D341Med (cell line): ENCODE data around the gene ASXL1.
"Not testable (repeated sequence)": the region's sequence is repeated elsewhere in the genome, so short reads cannot be mapped to it uniquely, and the experiment has no call there.

Experiments
- DNase-seq: peaks from one replicate; pipeline ENCODE4 v3.0.0; 2012; ENCODE audit warnings: low spot score

Gene ASXL1

GRCh38 chr20:32357869-32358631 lies at the start of gene ASXL1:
TSS of gene ASXL1 (plus strand) at chr20:32358331. CDS start at chr20:32358776, 445 bp downstream.
- DNase-seq: peak; percentile 98

DNA sequence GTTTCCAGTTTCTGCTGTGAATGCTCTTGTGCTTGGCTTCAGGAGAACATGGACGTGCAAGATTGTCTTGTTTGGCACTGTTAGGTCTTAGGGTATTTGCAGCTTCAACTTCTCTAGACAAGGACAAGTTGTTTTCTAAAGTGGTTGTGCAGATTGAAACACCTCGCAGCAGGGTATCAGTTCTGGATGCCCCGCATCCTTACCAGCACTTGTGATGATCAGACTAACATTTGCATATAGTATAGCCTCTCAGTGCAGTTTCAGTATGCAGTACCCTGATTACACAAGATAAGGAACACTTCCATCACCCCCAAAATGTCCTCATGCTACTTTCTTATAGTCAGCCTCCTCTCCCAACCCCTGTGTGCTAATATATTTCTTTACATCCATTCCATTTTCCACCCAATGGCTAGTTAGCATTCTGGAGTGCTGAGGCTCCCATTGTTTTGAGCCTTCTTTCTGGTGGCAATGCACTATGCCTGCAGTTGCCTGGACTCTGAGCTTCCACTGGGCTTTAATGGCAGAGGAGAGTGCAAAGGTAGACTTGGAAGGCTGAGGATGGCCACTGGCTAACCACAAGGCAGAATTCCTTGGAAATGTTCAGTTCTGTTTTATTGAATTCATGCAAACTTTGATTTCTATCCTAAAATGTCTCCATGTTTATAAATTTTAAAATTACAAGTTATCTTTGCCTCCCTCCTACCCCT lies 45.3 kb upstream of the ASXL1 start:
- DNase-seq: no peak

DNA sequence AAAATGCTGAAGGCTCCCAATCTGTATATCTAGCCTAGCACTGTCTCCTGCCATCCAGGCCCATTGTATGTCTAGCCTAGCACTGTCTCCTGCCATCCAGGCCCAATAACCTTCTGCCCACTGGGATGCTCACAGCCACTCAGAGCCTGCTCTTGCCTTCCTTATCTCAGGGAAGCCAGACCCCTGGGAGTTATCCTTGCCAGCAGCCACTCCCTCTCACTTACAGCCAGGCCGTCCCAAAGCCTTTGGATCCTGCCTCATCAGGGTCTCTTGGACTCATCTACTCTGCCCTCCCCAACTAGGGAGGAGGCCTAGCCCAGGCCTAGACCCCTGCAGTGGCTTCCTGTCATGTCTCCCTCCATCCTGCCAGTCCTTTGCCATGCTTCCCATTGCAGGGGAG lies 43.4 kb upstream of the ASXL1 start:
- no peak for DNase-seq

DNA sequence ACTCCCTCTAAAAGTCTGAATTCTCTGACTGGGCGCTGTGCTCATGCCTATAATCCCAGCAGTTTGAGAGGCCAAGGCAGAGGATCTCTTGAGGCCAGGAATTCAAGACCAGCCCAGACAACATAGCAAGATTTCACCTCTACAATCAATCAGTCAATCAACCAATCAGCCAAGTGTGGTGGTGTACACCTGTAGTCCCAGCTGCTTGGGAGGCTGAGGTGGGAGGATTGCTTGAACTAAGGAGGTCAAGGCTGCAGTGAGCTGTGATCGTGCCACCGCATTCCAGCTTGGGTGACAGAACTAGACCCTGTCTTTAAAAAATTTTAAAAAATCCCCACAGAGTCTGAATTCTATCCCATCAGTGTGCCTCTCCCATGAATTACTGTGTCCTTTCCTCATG lies 42.7 kb upstream of the ASXL1 start:
- DNase-seq: no peak

- no peak for DNase-seq
Observed at GRCh38 chr20:32315891-32316290, 42.2 kb upstream of the ASXL1 start.

GRCh38 chr20:32316667-32317066 lies 41.5 kb upstream of the ASXL1 start:
- DNase-seq: no peak

DNA sequence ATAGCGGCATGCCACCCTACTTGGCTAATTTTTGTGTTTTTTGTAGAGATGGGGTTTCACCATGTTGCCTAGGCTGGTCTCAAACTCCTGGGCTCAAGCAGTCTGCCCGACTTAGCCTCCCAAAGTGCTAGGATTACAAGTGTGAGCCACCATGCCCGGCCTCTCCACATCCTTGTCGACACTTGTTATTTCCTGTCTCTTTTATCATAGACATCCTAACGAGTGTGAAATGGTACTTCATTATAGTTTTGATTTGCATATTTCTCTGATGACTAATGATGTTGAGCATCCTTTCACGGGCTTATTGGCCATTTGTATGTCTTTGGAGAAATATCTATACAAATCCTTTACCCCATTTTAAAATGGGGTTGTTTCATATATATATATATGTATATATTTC lies 39.0 kb upstream of the ASXL1 start:
- DNase-seq: no peak

- no peak for DNase-seq
Observed at GRCh38 chr20:32320305-32320704, 37.8 kb upstream of the ASXL1 start.

GRCh38 chr20:32321390-32321789 lies 36.7 kb upstream of the ASXL1 start:
- DNase-seq: no peak

GRCh38 chr20:32322260-32322659 lies 35.9 kb upstream of the ASXL1 start:
- DNase-seq: not testable (repeated sequence)

- not testable (repeated sequence) for DNase-seq
Observed at GRCh38 chr20:32323761-32324160, 34.4 kb upstream of the ASXL1 start.

- no peak for DNase-seq
Observed at GRCh38 chr20:32325706-32326503, 32.2 kb upstream of the ASXL1 start.

- DNase-seq: no peak
Observed at GRCh38 chr20:32326504-32326845, 31.7 kb upstream of the ASXL1 start.

GRCh38 chr20:32327087-32327681 lies 30.9 kb upstream of the ASXL1 start:
- no peak for DNase-seq

DNA sequence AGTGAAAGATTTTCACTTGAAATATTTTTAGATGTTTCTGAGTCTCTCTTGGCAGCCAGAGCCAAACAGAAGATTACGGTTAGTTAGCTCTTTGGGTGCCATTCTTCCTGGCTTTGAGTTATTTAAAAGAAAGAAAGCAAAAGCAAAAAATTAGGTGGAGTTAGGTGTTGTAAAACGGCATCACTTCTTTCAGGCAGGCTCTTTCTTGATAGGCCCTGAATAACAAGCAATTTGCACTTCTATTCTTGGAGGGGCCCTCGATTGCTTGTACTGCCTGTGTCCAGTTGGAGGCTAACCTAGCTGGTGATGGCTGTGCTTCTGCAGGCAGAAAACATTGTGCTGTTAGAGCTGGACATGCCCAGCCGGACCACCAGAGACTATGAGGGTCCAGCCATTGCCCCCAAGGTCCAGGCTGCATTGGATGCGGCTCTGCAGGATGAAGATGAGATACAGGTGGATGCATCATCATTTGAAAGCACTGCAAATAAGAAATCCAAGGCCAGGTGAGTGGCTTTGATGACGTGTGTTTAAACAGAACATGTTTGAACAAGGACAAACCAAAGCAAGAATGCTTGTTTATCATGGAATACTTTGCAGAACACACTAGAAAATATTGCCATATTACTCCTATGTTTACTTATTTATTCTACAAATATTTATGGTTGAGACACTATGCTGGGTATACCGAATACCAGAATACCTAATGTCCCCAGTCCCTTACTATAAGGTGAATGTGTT lies 28.1 kb upstream of the ASXL1 start:
- DNase-seq: no peak

DNA sequence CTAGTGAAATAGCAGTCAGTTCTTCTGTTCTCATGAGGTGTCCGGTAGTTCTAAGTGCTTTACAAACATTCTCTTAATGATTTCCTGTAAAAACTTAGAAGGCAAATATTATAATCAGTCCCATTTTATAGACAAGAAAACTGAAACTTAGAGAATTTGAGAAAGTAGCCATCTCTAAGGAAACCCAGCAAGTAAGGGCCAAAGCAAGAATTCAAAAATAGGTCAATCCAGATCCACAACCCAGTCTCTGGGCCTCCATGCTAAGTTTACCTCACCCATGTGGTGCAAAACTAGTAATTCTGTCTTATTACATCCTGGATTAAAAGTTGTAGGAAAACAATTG lies 27.6 kb upstream of the ASXL1 start:
- DNase-seq: no peak

- no peak for DNase-seq
Observed at GRCh38 chr20:32332614-32333013, 25.5 kb upstream of the ASXL1 start.

GRCh38 chr20:32333181-32333987 lies 24.7 kb upstream of the ASXL1 start:
- no peak for DNase-seq

DNA sequence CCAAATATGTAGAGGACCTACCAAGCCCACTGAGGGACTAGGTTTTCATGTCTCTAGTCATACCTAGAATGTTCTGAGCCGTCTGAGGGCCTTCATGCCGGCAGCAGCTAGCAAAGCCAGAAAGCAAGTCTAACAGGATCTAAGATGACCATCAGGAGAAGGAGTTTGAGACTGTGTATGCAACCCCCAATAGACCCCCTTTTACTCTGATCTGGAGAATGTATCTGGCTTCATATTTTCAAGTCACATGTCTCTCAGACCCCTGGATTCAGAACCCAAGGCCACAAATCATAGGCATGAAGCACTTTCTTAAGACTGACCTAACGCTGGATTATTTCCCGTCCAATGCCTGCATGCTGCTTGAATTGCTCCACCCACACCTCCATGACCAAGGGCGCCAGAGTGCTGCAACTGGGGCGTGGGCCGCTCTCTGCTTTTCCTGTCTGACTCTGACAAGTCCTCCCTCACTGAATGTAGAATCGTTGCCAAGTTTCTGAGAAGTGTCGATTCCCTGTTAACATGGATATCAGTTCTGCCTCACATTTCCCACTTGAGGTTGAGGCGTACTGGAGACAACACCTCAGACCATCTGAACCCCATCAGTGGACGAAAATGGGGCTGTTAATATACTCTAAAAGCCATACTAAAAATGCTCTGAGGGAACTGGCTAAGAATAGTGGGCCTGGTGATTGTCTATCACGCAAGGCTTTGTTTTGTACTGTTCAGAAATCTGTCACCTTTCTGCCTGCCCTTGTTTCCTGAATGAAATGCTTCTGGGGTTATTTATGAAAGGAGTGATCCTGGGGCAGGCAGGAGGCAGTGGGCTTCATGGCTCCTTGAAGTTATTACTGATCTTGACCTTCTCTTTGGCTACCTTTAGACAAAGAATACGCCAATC lies 23.9 kb upstream of the ASXL1 start:
- DNase-seq: no peak

DNA sequence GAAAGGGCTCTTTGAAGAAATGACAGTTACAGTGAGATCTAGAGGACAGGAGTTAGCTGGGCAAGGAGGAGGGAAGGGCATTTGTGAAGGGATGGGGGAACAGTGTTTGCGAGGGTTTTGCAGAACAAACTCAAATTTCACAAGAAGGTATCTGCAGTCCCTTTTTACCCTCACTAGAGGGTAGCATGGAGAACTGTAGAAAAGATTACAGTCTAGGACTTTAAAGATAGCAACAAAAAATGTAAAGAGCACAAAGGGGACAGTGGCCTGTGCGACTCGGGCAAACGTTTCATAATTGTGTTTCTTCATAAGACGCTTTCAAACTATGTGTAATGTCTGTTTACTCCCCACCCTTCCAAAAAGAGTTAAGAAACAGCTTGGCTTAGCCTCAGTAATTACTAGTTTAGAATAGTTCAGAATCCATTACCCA lies 21.2 kb upstream of the ASXL1 start:
- DNase-seq: peak; percentile 58
